Fibroblast of the aortic adventitia (primary cell): ENCODE results near the gene OTX2. TPM values are rescaled to one million over a fixed set of nuclear protein-coding genes. Genes with fewer than 3 reads are reported as not detected.

Experiments used
- DNase-seq: peaks from one replicate; pipeline ENCODE4 v3.0.0-alpha.2; 2010; ENCODE audit warnings: low read depth
- H3K4me3 ChIP-seq: 2 replicates; pipeline ENCODE4 v1.5.1; 2011; ENCODE audit warnings: low read depth, mild to moderate bottlenecking, control low read depth, low read length, moderate library complexity
- total RNA-seq: library from RNA; depleted of rRNA; stranded (reverse); fragments of >200 nt; gene quantifications from 2 replicates; pipeline ENCODE4 v1.2.3, GENCODE V29; 2012; ENCODE audit warnings: low replicate concordance
- TF ChIP-seq, protein P1 (sequence below): IDR thresholded peaks from 2 replicates; pipeline ENCODE4 v1.5.1; 2011; ENCODE audit warnings: mild to moderate bottlenecking, low read length, control low read depth, inconsistent platforms; ENCODE audit not compliant: insufficient read depth

OTX2 gene
- total RNA-seq, 1 donor, result not detected

DNA sequence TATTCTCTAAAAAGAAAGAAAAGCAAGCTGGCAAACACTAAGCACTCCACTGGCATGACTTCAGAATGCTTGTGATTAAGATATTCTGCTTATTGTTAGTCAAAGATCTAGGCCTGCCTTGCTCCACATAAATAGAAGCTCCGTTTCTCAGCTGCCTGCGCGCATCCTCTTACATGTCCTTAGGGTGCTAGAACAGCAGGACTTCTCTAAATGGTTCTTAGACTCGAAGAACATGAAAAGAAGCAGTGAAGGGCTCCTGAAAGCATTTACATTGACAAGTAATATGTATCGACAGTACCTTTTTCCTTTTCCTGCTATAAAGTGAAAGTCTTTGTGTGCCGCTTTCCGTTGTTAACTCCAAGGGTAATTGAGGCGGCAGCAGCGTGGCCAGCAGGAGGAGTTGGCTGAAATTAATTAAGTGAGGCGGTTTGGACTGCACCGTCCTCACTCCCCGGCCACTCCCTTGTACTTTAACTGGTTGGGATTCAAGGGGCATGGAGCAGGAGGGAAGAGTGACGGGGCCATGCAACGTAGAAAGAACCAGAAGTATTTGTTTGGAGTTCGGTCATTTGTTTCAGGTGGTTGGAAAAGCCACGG lies 34.2 kb upstream of the OTX2 start:
- no peak for DNase-seq
- H3K4me3 ChIP-seq, result no peak overlapping the region
- TF ChIP-seq, protein P1, sequence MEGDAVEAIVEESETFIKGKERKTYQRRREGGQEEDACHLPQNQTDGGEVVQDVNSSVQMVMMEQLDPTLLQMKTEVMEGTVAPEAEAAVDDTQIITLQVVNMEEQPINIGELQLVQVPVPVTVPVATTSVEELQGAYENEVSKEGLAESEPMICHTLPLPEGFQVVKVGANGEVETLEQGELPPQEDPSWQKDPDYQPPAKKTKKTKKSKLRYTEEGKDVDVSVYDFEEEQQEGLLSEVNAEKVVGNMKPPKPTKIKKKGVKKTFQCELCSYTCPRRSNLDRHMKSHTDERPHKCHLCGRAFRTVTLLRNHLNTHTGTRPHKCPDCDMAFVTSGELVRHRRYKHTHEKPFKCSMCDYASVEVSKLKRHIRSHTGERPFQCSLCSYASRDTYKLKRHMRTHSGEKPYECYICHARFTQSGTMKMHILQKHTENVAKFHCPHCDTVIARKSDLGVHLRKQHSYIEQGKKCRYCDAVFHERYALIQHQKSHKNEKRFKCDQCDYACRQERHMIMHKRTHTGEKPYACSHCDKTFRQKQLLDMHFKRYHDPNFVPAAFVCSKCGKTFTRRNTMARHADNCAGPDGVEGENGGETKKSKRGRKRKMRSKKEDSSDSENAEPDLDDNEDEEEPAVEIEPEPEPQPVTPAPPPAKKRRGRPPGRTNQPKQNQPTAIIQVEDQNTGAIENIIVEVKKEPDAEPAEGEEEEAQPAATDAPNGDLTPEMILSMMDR, result no peak

DNA sequence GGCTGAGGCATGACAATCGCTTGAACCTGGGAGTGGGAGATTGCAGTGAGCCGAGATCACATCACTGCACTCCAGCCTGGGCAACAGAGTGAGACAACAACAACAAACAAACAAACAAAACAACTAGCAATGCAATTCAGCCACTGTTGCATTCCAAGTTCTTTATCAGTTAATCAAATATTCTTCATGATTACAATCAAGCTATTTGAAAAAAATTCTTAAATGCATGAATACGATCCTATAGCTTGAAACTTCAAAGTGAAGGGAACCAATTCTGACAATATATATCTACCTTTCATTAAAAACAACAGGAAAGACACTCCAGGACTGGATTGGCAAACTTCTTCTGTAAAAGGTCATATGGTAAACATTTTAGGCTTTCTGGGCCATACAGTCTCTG lies 31.3 kb upstream of the OTX2 start:
- H3K4me3 ChIP-seq, result no peak overlapping the region
- no peak for DNase-seq
- TF ChIP-seq, protein P1, result no peak

DNA sequence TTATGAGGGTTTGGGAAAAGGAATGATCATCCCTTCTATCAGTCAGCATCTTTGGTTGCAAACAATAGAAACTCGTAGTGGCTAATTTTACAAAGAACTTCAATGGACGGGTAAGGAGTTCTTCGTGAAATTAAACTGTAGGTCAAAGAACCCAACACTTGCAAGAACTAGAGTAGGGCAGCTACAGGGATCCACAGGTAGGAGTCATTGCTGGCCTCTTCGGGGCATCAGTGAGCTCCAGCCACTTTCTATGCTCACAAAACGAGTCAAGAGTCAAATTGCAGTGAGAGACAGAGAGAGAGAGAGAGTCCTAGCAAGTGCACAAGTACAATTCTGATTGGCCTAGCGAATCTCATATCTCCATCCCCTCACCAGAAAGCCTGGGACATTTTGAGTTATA lies 29.9 kb upstream of the OTX2 start:
- H3K4me3 ChIP-seq, result no peak overlapping the region
- TF ChIP-seq, protein P1, result no peak
- DNase-seq, result no peak

DNA sequence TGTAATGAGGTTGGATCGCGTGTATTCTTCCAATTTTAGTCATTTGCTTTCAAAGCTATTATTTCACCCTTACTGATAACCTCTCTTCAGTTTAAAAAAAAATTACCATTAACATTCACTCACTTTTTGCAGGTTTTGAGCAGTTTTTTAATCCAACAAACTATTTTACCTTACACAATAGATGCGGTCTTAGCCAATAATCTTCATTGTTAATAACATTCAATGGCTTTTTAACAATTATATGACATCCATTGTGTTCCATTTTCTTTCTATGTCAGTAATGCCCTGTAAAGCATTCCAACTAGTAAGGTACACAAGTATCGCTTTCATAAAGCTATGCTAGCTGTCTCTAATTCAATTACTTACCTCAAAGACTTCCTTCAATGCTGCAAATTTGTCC lies 18.9 kb upstream of the OTX2 start:
- TF ChIP-seq, protein P1, result no peak
- H3K4me3 ChIP-seq, result no peak overlapping the region
- no peak for DNase-seq

DNA sequence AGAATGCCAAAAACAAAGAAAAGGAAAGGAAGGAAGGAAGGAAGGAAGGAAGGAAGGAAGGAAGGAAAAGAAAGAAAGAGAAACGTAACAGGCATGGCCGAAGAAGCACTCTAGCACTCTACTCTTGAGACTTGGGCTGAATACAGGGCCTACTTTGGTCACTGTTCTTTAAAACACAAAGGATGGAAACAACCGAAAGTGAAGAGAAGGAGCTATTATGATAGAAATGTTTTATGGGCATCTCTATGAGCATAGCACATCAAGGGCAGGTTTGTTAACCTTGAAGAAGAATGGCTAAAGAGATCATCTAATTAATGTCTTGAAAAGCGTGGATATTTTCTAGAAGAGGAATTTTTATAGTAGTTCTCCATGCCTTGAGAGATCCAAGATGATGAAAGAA lies 15.9 kb upstream of the OTX2 start:
- TF ChIP-seq, protein P1, result no peak
- no peak overlapping the region for H3K4me3 ChIP-seq
- no peak for DNase-seq

DNA sequence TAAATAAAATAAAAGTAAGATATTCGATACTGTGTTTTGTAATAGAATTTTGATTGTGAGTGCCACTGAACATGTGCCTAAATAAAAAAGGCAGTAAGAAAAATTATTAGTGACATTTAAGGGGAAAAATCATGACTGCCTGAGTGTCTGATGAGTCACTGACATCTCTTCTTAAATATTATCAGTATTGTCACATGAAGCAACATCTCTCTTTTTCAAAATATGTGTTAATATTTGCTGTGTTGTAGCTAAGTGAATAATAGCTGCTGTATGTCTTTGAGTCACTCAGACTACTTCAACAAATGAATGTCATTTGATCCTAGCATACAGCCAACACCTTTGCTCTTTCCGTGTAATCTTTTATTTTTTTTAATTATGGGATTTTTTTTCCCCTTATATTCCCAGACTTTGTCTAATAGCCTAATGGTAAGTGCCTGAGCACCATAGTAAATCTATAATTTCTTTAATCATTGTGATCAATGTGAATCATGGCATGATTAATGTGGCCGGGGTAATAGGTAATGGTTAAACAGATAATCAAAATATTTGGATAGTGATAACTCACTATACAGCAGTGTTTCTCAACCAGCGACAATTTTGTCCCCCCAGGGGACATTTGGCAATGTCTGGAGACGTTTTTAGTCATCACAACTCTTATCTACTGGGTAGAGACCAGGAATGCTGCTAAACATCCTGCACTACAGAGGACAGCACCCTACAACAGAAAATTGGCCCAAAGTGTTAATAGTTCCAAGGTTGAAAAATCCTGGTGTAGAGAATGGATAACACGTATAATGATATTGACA lies 11.7 kb upstream of the OTX2 start:
- H3K4me3 ChIP-seq, result no peak overlapping the region
- TF ChIP-seq, protein P1, result no peak
- DNase-seq, result no peak

DNA sequence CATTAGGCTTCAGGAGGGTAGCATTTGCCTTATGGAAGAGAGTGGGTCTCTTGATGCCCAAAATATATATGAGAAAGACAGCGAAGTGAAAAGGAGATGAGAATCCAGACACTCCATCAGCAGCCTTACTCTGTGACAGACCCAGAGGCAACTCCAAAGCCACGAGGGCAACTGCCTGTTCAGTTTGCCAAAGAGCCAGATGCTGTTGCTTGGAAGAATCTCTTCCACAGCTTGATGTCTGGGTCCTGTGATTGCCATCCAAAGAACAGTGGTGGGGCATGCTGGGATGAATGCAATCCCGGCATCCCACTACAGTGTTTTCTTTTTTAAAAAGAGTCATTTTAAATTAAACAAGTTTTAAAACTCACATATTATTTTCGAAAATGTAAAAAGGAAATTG lies 10.9 kb upstream of the OTX2 start:
- no peak overlapping the region for H3K4me3 ChIP-seq
- DNase-seq, result no peak
- TF ChIP-seq, protein P1, result no peak
